OCI-LY3 (cell line): ENCODE data around the gene MCM6.
A peak's percentile ranks its signal among the peaks of the same experiment; 100 is the strongest.
"Not testable (repeated sequence)": the region's sequence is repeated elsewhere in the genome, so short reads cannot be mapped to it uniquely, and the experiment has no call there.

Experiments
- H2AFZ ChIP-seq: fragments of 200-600, 300-600 bp; shearing (Covaris generic); 2 replicates; pipeline ENCODE4 v1.6.0; 2014; ENCODE audit warnings: antibody characterized with exemption, low read depth, low read length
- H3K27ac ChIP-seq: fragments of 200-600, 300-600 bp; sonication (generic); 2 replicates; pipeline ENCODE4 v1.5.1; 2014; ENCODE audit warnings: mild to moderate bottlenecking, low read length, moderate library complexity, mixed read lengths
- H3K27me3 ChIP-seq: fragments of 200-600, 300-600 bp; sonication (generic); 2 replicates; pipeline ENCODE4 v1.6.1; 2014; ENCODE audit warnings: low read depth, low read length, mixed read lengths
- H3K36me3 ChIP-seq: fragments of 200-600, 300-600 bp; sonication (generic); replicated peaks from 2 replicates; pipeline ENCODE3; 2014; ENCODE audit warnings: low read depth, low read length, mixed read lengths
- H3K4me1 ChIP-seq: fragments of 300-600, 200-600 bp; sonication (generic); 2 replicates; pipeline ENCODE4 v1.6.1; 2014; ENCODE audit warnings: low read length, mixed read lengths
- H3K4me2 ChIP-seq: fragments of 200-600, 300-600 bp; sonication (generic); 2 replicates; pipeline ENCODE4 v1.6.1; 2014; ENCODE audit warnings: low read length, mixed read lengths
- H3K4me3 ChIP-seq: fragments of 300-600, 200-600 bp; sonication (generic); 2 replicates; pipeline ENCODE4 v1.5.1; 2014; ENCODE audit warnings: antibody characterized with exemption, mild to moderate bottlenecking, low read length, moderate library complexity
- H3K79me2 ChIP-seq: fragments of 300-600, 200-600 bp; shearing (Covaris generic); 2 replicates; pipeline ENCODE4 v1.6.1; 2014; ENCODE audit warnings: mild to moderate bottlenecking, low read length, mixed read lengths
- H3K9ac ChIP-seq: fragments of 300-600, 200-600 bp; shearing (Covaris generic); 2 replicates; pipeline ENCODE4 v1.6.0; 2014; ENCODE audit warnings: mild to moderate bottlenecking, low read length, moderate library complexity
- H3K9me3 ChIP-seq: fragments of 200-600, 300-600 bp; shearing (Covaris generic); 2 replicates; pipeline ENCODE4 v1.6.1; 2014; ENCODE audit warnings: low read length, mixed read lengths; ENCODE audit not compliant: insufficient read depth
- H4K20me1 ChIP-seq: fragments of 200-600, 300-600 bp; sonication (generic); 2 replicates; pipeline ENCODE4 v1.6.1; 2016; ENCODE audit warnings: low read length, mixed read lengths; ENCODE audit not compliant: insufficient read depth
- EZH2phosphoT487 ChIP-seq: fragments of 200-600 bp; shearing (Covaris generic); IDR thresholded peaks from 2 replicates; pipeline ENCODE4 v1.6.1; 2018; ENCODE audit warnings: antibody characterized with exemption, mixed run types, low read depth
- TF ChIP-seq, protein P1 (sequence below): fragments of 200-600, 300-600 bp; sonication (generic); IDR thresholded peaks from 2 replicates; pipeline ENCODE4 v1.5.1; 2014; ENCODE audit warnings: antibody characterized with exemption, low read length, low read depth

Gene MCM6

GRCh38 chr2:135893374-135893794, 17.1 kb upstream of the MCM6 start:
- H3K27me3 ChIP-seq, result no peaks in the 10 kb centered on the region
- no peak overlapping the region for H3K4me3 ChIP-seq
- H3K4me1 ChIP-seq, result no peaks in the 10 kb centered on the region
- H3K4me2 ChIP-seq, result no peak overlapping the region
- no peak for TF ChIP-seq EZH2phosphoT487
- TF ChIP-seq, protein P1, sequence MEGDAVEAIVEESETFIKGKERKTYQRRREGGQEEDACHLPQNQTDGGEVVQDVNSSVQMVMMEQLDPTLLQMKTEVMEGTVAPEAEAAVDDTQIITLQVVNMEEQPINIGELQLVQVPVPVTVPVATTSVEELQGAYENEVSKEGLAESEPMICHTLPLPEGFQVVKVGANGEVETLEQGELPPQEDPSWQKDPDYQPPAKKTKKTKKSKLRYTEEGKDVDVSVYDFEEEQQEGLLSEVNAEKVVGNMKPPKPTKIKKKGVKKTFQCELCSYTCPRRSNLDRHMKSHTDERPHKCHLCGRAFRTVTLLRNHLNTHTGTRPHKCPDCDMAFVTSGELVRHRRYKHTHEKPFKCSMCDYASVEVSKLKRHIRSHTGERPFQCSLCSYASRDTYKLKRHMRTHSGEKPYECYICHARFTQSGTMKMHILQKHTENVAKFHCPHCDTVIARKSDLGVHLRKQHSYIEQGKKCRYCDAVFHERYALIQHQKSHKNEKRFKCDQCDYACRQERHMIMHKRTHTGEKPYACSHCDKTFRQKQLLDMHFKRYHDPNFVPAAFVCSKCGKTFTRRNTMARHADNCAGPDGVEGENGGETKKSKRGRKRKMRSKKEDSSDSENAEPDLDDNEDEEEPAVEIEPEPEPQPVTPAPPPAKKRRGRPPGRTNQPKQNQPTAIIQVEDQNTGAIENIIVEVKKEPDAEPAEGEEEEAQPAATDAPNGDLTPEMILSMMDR, result peak; percentile 8; the same call in 1 of the 2 replicates
- no peaks in the 10 kb centered on the region for H4K20me1 ChIP-seq
- H2AFZ ChIP-seq, result no peak overlapping the region
- H3K36me3 ChIP-seq, result no peaks in the 10 kb centered on the region
- H3K9me3 ChIP-seq, result no peaks in the 10 kb centered on the region
- H3K79me2 ChIP-seq, result no peaks in the 10 kb centered on the region
- H3K27ac ChIP-seq, result no peak overlapping the region
- no peak overlapping the region for H3K9ac ChIP-seq

GRCh38 chr2:135890835-135891234, 14.6 kb upstream of the MCM6 start:
- Histone ChIP-seq H3K27me3 (no peaks in the 10 kb centered on the region), H4K20me1 (no peaks in the 10 kb centered on the region), H3K4me2 (no peak overlapping the region), H2AFZ (no peak overlapping the region), H3K4me1 (no peaks in the 10 kb centered on the region), H3K9ac (no peak overlapping the region), H3K9me3 (no peaks in the 10 kb centered on the region), H3K79me2 (no peaks in the 10 kb centered on the region), H3K27ac (no peak overlapping the region), H3K36me3 (no peaks in the 10 kb centered on the region), H3K4me3 (no peak overlapping the region)
- no peak for TF ChIP-seq EZH2phosphoT487
- TF ChIP-seq, protein P1, result no peak

DNA sequence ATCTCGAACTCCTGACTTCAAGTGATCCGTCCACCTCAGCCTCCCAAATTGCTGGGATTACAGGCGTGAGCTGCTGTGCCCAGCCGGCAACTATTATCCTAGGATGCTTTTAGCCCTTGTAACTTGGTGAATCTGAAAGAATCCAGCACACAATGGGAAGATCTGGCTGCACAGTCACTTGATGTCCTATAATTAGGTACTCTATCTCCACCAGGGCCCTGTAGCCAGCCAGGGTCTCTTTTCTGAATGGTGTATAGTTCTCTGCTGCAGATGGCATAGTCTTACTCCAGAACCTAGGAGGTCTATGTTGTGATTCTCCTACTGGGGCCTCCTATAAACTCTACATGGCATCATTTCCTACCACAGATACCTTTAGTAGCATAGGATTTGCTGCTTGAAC, 13.9 kb upstream of the MCM6 start:
- Histone ChIP-seq H3K27ac (no peak overlapping the region), H3K36me3 (no peaks in the 10 kb centered on the region), H4K20me1 (no peaks in the 10 kb centered on the region), H3K4me3 (no peak overlapping the region), H3K4me1 (no peaks in the 10 kb centered on the region), H3K4me2 (no peak overlapping the region), H2AFZ (no peak overlapping the region), H3K27me3 (no peaks in the 10 kb centered on the region), H3K9me3 (no peaks in the 10 kb centered on the region), H3K9ac (no peak overlapping the region), H3K79me2 (no peaks in the 10 kb centered on the region)
- TF ChIP-seq, protein P1, result no peak
- TF ChIP-seq EZH2phosphoT487, result no peak

DNA sequence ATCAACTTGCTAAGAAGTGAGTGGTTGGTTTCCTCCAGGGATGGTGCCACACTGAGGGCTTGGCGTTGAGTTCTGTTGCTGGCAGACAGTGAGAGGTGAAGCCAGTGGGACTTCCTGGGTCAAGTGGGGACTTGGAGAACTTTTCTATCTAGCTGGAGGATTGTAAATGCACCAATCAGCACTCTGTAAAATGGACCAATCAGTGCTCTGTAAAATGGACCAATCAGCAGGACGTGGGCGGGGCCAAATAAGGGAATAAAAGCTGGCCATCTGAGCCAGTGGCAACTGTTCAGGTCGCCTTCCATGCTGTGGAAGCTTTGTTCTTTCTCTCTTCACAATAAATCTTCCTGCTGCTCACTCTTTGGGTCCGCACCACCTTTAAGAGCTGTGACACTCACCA, 12.3 kb upstream of the MCM6 start:
- not testable (repeated sequence) for H2AFZ ChIP-seq, H3K4me3 ChIP-seq, H3K9ac ChIP-seq, H3K9me3 ChIP-seq, H3K4me2 ChIP-seq, H3K36me3 ChIP-seq, H4K20me1 ChIP-seq, H3K4me1 ChIP-seq, H3K27ac ChIP-seq, H3K79me2 ChIP-seq, H3K27me3 ChIP-seq

DNA sequence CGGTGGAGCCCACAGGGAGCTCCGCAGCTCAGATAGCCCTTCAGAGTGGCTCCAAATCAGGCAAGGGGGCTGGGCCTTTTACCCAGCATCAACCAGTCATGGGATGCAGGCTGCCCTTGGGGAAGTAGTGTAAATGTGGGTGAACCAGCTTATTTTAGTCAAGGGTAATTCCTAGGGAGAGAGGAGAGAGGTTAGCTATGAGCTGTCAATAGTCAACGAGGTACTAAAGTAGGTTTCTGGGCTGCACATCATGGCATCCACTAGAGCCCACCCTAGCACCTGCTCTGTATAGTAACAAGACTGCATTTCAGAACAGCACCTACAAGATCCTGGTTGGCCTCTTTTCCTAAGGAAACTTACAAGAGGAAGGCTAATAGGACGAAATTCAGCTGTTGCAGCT, 9.5 kb upstream of the MCM6 start:
- no peak overlapping the region for H3K4me3 ChIP-seq
- H2AFZ ChIP-seq, result no peak overlapping the region
- no peak overlapping the region for H3K27ac ChIP-seq
- H4K20me1 ChIP-seq, result no peaks in the 10 kb centered on the region
- no peaks in the 10 kb centered on the region for H3K36me3 ChIP-seq
- H3K4me2 ChIP-seq, result no peak overlapping the region
- TF ChIP-seq, protein P1, result no peak
- no peak for TF ChIP-seq EZH2phosphoT487
- no peaks in the 10 kb centered on the region for H3K4me1 ChIP-seq
- no peaks in the 10 kb centered on the region for H3K9me3 ChIP-seq
- H3K27me3 ChIP-seq, result peaks cover 8% of the 10 kb centered on the region; the same call in 1 of the 2 replicates
- H3K79me2 ChIP-seq, result no peaks in the 10 kb centered on the region
- H3K9ac ChIP-seq, result no peak overlapping the region
